Stimulated activated CD8-positive, alpha-beta memory T cell treated with anti-CD3 and anti-CD28 coated beads, Interleukin-12 subunit alpha, Interleukin-12 subunit beta, amount 100 ng/mL, for 24 hours (primary cell): Measurements from ENCODE around the gene TRIO.

Source experiments
- DNase-seq: peaks from one replicate; pipeline ENCODE4 v3.0.0-alpha.2; 2020; ENCODE audit errors: extremely low read depth

The TRIO gene

GRCh38 chr5:14355391-14355790 is 212.2 kb downstream of the TRIO start:
- no peak for DNase-seq

DNA sequence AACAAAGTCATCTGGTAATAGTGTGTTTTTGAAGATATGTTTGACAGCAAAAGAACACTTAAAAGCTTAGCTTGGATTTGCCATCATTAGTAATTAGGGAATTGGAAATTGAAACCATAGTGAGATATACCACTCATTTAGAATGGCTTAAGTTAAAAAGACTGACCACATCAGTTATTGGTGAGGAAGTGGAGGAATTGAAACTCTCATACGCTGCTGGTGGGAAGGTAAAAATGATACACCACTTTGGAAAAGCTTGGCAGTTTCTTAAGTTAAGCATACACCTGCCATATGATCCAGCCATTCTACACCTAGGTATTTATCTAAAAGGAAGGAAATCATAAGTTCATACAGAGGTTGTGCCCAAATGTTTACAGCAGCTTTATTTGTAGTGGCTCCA is 213.2 kb downstream of the TRIO start:
- DNase-seq = no peak

DNA sequence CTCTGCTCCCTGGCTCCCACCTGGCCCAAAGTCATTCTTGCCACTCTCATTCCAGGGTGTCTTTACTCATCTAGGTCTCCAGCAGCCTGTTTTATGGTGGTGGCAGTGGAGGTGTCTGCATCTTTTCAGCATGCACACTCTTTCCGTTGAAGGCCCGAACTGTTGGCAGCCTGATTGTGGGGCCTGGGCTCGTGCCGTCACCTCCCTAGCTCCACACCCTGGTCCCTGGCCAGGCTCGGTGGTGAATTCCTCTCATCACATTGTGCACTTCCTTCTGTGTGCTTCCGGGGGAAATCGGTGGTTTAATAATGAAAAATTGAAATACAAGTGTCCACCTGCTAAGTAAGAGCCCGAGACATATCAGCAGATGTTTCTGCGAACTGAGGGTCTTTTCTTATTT is 214.3 kb downstream of the TRIO start:
- DNase-seq = no peak

GRCh38 chr5:14357851-14358250 is 214.7 kb downstream of the TRIO start:
- no peak for DNase-seq

DNA sequence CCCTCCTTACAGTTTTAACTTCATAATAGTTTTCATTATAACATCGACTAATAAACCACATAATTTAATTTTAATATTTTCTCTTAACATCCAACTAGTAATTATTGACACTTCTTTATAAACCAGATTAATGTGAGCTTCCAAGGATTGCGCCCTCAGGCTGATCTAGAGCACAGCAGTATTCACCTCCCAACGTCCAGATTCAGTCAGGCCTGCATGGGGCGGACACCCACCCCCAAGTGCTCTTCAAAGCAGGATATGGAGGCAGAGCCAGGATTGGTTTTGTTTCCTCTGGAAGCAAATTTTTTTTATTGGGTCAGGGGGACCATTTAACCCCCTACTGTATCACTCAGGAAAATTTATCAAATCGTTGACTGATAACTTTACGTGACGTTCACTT is 215.4 kb downstream of the TRIO start:
- no peak for DNase-seq

GRCh38 chr5:14359069-14360043 is 216.2 kb downstream of the TRIO start:
- DNase-seq = no peak

GRCh38 chr5:14362491-14362890 is 219.3 kb downstream of the TRIO start:
- DNase-seq = no peak

DNA sequence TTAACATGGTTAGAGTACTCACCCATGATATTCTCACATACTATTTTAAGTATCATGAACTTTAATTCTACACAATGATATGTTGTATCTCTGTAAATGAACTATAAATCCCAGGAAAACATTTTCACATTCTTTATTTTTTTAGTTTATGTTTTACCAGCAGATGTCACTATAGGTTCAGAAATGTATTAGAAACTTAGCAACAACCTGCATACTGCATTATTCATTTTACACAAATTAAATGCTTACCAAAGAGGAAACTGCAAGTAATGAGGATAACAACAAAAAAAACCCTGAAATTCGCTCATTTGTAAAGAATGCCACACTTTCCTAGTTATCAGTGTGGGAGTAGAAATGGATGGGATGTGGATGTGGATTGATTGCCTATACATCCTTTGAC is 221.0 kb downstream of the TRIO start:
- no peak for DNase-seq

DNA sequence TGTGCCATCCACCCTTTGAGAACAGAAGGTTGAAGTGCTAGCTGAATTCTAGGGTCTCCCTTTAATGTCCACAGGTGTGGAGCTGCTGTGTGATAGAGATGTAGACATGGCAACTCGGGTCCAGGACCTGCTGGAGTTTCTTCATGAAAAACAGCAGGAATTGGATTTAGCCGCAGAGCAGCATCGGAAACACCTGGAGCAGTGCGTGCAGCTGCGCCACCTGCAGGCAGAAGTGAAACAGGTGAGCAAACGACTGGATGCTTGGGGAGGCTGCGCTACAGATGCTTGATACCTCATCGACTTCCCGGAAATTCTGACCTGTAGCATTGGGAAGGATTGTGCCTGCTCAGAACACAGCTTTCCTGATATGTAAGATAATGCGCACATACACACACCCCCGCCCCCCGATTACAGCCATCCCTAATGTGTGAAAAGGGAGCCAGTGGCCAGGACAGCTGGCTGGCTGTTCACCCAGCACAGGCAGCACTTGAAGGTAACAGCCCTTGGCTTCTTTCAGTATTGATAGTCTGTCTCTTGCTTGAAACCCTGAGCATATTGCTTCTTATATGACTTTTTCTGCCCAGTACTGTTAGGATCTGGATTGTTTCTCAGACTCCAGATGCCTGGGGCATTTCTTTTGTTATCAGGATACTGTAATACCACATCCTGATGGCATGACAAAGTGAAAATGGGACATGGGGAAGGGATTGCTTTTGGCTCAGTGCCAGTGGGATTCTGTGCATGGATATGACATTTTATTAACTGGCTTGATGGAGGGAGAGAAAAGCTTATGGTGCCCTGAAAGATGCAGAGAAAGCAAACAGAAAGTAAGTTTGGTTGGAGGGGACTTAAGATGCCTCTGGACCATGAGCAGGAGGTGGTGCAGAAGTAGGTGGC is 221.7 kb downstream of the TRIO start:
- no peak for DNase-seq

DNA sequence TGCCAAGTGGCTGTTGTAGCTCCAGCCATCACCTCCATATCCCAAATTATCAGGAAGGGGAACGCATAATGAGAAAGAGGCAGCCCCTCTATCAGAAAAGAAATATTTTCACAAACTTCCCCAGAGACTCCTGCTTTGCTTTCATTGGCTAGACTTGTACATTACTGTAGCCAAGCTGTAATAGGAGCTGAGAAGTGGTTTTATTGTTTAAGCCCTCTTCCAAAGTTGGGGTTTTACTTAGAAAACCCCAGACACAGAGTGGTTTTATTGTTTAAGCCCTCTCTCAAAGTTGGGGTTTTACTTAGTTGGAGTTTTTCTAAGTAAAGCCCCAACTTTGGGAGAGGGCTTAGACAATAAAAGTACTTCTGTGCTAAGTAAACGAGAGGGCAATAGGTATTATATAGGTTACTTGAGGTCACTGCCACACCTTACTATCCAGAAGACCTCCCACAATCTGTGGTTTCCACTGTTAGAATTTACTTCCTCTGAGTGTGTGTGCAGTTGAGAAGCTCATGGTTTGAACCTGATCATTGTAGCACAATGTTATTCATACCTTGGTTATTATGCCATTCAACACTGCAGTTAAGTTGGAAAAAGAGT is 222.8 kb downstream of the TRIO start:
- DNase-seq = no peak

DNA sequence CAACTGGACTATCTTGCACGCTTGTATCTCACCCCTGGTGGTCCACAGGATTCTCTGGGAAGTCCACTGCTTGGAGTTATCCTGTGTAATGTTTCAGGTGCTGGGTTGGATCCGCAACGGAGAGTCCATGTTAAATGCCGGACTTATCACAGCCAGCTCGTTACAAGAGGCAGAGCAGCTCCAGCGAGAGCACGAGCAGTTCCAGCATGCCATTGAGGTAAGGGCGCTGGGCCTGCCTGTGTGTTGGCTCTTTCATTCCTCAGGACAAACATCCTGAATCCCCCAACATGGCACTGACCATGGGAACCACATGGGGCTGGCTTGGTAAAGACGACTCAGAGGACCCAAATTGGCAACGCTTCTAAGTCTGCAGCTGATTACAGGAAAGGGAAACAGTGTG is 223.6 kb downstream of the TRIO start:
- no peak for DNase-seq

GRCh38 chr5:14367364-14367763 is 224.2 kb downstream of the TRIO start:
- DNase-seq = no peak

DNA sequence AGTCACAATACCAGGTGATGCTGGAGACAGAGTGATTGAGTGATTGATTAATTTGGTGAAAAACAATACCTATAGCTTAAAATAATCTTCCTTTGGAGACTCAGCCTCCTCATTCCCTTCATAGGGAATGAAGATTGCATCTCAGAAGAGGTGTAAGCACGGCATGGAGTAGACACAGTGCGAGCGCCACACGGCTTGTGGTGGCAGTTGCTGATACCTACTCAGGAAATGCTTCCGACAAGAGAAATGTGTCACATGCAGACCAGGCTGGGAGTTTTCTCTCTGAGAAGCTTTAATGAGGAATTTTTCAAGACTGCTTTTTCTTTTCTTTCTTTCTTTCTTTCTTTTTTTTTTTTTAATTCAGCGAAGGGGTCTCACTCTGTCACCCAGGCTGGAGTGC is 226.6 kb downstream of the TRIO start:
- no peak for DNase-seq

DNA sequence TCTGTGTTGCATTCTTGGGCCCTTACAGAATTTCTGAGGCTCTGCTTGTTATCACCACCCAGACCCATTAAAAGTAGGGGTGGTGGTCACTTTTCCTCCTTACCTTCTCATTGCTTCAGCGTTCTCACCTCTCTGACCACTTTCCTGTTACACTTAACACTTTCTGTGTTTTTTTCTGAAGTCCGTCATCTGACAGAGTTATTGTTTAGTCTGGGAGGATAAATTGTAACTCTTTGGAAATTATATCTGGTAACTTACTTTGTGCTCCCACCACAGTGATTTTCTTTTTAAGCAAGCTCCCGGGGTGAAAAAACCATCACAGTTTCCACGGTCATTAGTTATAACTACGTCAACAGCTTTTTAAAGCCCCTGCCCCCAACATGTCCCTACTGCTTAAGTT is 227.2 kb downstream of the TRIO start:
- no peak for DNase-seq

- DNase-seq = no peak
These were observed 230.5 kb downstream of the TRIO start for GRCh38 chr5:14373685-14374084.

- no peak for DNase-seq
These were observed 231.0 kb downstream of the TRIO start for GRCh38 chr5:14374100-14374499.

DNA sequence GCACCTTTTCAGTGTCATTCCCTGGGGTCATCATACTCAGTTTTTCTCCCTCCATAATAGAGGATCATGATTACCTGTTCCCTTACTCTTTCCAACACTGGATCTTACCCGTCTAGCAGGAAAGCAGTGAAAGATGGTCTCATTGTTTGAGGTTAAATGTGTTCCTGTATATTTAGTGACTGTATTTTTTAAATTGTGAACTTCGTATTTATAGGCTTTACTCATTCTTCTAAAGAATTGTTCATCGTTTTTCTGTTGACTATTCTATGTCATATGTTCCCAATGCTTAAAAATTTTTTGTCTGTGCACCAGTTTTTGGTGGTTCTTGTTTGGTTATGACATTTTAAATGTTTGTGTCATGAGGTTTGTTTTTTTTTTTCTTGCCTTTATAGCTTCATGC is 233.6 kb downstream of the TRIO start:
- no peak for DNase-seq

DNA sequence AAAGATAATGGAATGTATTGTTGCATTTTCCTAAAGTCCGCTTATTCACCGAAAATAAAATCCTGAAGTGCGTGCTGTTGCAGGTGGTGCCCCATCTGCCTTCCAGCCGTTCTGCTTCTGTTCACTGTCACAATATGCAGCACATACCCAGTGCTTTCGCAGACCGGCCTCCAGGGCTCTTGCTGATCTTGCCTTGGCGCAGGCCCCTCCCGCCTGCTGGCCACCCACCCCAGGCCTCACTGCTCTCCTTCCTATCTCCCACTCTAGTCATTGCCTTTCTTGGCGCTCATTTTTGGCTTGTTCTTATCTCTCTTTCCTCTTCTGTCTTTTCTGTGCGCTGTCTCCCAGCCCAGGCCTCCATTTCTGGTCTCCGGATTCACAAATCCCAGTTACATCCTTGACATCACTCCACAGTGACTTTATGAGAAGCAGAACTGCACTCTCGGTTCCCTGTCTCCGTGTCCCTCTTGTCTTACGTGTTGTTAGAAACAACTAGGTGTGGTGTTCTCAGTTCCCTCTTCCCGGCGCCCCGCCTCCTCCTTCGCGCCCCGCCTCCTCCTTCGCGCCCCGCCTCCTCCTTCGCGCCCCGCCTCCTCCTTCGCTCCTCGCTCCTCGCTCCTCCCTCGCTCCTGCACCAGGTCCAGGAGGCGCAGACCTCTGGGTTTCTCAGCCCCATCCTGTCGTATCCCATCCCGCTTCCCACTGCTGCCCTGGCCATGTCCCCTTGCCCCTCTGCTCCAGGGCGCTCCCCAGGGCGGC is 236.8 kb downstream of the TRIO start:
- no peak for DNase-seq

GRCh38 chr5:14380712-14381111 is 237.6 kb downstream of the TRIO start:
- DNase-seq = no peak

DNA sequence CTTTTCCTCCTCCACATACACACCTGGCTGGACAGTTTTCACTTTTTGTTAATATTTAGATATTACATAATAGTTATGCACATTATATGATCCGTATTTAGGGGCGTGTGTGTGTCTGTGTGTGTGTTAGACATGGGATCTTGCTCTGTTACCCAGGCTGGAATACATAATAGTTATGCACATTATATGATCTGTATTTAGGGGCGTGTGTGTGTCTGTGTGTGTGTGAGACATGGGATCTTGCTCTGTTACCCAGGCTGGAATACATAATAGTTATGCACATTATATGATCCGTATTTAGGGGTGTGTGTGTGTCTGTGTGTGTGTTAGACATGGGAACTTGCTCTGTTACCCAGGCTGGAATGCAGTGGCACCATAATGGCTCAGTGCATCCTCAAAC is 239.5 kb downstream of the TRIO start:
- no peak for DNase-seq

GRCh38 chr5:14383923-14384322 is 240.8 kb downstream of the TRIO start:
- DNase-seq = no peak

DNA sequence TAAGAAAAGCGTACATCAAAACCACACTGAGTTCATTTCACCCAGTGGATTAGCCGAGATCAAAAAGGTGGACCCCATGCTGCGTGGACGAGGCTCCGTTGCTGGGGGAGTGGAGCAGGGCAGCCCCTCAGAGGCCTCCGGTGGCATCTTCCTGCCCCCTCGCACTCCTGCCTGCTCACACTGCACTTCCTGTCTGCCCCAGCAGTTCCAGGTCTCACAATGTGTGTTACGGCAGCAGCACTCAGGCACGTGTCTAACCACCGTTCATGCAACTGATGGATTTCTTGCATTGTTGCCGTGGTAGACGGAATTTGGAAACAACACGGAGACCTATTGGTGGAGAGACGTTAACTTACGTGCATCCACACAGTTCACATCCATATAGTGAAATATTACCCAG is 241.9 kb downstream of the TRIO start:
- peak; percentile 3 for DNase-seq
